Keratinocyte (primary cell): ENCODE measurements around the gene DAPK1. TPM values are rescaled to one million over a fixed set of nuclear protein-coding genes. Genes with fewer than 3 reads are reported as not detected.

Experiments
- DNase-seq: peaks from one replicate; pipeline ENCODE4 v3.0.0-alpha.2; 2011; ENCODE audit warnings: low read depth, missing footprints, low spot score
- FAIRE-seq: peaks from 2 replicates; lab custom pipeline; 2011; peaks lifted over from hg19 to GRCh38; lab: Jason Lieb, UNC
- H2AFZ ChIP-seq: 2 replicates; pipeline ENCODE4 v1.6.0; 2012; ENCODE audit warnings: low read length, control low read depth, inconsistent platforms; ENCODE audit not compliant: control insufficient read depth
- H3K27ac ChIP-seq: 2 replicates; pipeline ENCODE4 v1.5.1; 2011; ENCODE audit warnings: low read length; ENCODE audit not compliant: control insufficient read depth, insufficient read depth
- H3K27me3 ChIP-seq: 3 replicates; pipeline ENCODE4 v1.6.0; 2011; ENCODE audit warnings: low read length; ENCODE audit not compliant: control insufficient read depth, insufficient read depth; ENCODE audit errors: extremely low read depth
- H3K36me3 ChIP-seq, 2 experiments: 2 replicates in 1 of 2; 3 replicates in 1 of 2; pipeline ENCODE4 v1.5.1; 2011; ENCODE audit warnings: low read length in 2 of 2, mild to moderate bottlenecking in 1 of 2; ENCODE audit not compliant: control insufficient read depth in 2 of 2, insufficient read depth in 2 of 2; ENCODE audit errors: extremely low read depth in 1 of 2
- H3K4me1 ChIP-seq: 3 replicates; pipeline ENCODE4 v1.5.1; 2011; ENCODE audit warnings: low read length; ENCODE audit not compliant: control insufficient read depth, insufficient read depth; ENCODE audit errors: extremely low read depth
- H3K4me2 ChIP-seq: 3 replicates; pipeline ENCODE4 v1.6.0; 2011; ENCODE audit warnings: low read depth, low read length; ENCODE audit not compliant: control insufficient read depth, insufficient read depth; ENCODE audit errors: extremely low read depth
- H3K4me3 ChIP-seq, 3 experiments: fragments of 200-600 bp in 1 of 3; sonication (generic) in 1 of 3; 2 replicates in 2 of 3; 3 replicates in 1 of 3; pipeline ENCODE4 v1.5.1; 2011 to 2016; ENCODE audit warnings: low read length in 3 of 3, mild to moderate bottlenecking in 3 of 3, control low read depth in 2 of 3, inconsistent platforms in 1 of 3, low read depth in 1 of 3, mixed read lengths in 1 of 3, mixed run types in 1 of 3, moderate library complexity in 1 of 3; ENCODE audit not compliant: control insufficient read depth in 2 of 3, insufficient read depth in 2 of 3; ENCODE audit errors: extremely low read depth in 1 of 3
- H3K79me2 ChIP-seq: 2 replicates; pipeline ENCODE4 v1.6.0; 2012; ENCODE audit warnings: low read length; ENCODE audit not compliant: control insufficient read depth, insufficient read depth
- H3K9ac ChIP-seq: 3 replicates; pipeline ENCODE4 v1.6.0; 2011; ENCODE audit warnings: low read length; ENCODE audit not compliant: control insufficient read depth, insufficient read depth; ENCODE audit errors: extremely low read depth
- H3K9me1 ChIP-seq: 3 replicates; pipeline ENCODE4 v1.6.0; 2011; ENCODE audit warnings: low read length; ENCODE audit not compliant: control insufficient read depth, insufficient read depth; ENCODE audit errors: extremely low read depth
- H3K9me3 ChIP-seq: 2 replicates; pipeline ENCODE4 v1.5.1; 2012; ENCODE audit warnings: low read depth, low read length; ENCODE audit not compliant: control insufficient read depth
- H4K20me1 ChIP-seq: 3 replicates; pipeline ENCODE4 v1.6.0; 2011; ENCODE audit warnings: low read length; ENCODE audit not compliant: control insufficient read depth, insufficient read depth; ENCODE audit errors: extremely low read depth
- CTCF ChIP-seq, 3 experiments: IDR thresholded peaks in 1 of 3; conservative IDR thresholded peaks in 1 of 3; optimal IDR thresholded peaks in 1 of 3; 2 replicates in 2 of 3; 3 replicates in 1 of 3; pipeline versions ENCODE3 to v1.5.1; 2011; ENCODE audit warnings: low read length in 3 of 3, mild to moderate bottlenecking in 3 of 3, moderate library complexity in 2 of 3, control low read depth in 1 of 3, inconsistent platforms in 1 of 3; ENCODE audit not compliant: insufficient read depth in 2 of 3; ENCODE audit errors: extremely low read depth in 1 of 3
- EZH2 ChIP-seq: IDR thresholded peaks from one replicate; pipeline ENCODE4 v1.6.1; 2012; ENCODE audit warnings: inconsistent platforms, mild to moderate bottlenecking, low read length, moderate library complexity
- dilution Hi-C: fragments of 300-500 bp; cut with MboI; formaldehyde crosslinking; loops from one replicate; pipeline ENCODE4 v1.7.0; 2020; ENCODE audit warnings: low sequenced_read_pairs; ENCODE audit not compliant: extremely low pct_ligation_motif_present
- polyA plus RNA-seq, 5 experiments: library from polyadenylated mRNA; depleted of rRNA in 3 of 5; stranded (reverse) in 3 of 5; stranded (forward) in 1 of 5; unstranded in 1 of 5; fragments of >200 nt; gene quantifications; 1 replicate in 1 of 5; 2 replicates in 3 of 5; 3 replicates in 1 of 5; pipeline versions ENCODE4 v1.2.1 to v1.2.3, GENCODE V29; 2011 to 2012; ENCODE audit warnings: missing spikeins in 2 of 5, low read depth in 1 of 5, low replicate concordance in 1 of 5

The DAPK1 gene
- polyA plus RNA-seq, 1 donor (not counting 4 experiments of a cell fraction or from before 2014, with no cell fraction given): 2.8 TPM

GRCh38 chr9:87602933-87603643 is 105.4 kb downstream of the DAPK1 start:
- dilution Hi-C loops: no loop called here
- no peak for DNase-seq
- FAIRE-seq: no peak

GRCh38 chr9:87603854-87604490 is 106.3 kb downstream of the DAPK1 start:
- FAIRE-seq (no peak), DNase-seq (no peak)
- no peaks in the 10 kb centered on the region for H3K9me3 ChIP-seq
- dilution Hi-C loops: no loop called here
- no peaks in the 10 kb centered on the region for H3K36me3 ChIP-seq
- no peak overlapping the region for H3K27ac ChIP-seq
- peaks cover 5% of the 10 kb centered on the region for H3K27me3 ChIP-seq
- no peak overlapping the region for H3K9ac ChIP-seq
- no peaks in the 10 kb centered on the region for H3K79me2 ChIP-seq
- H3K4me1 ChIP-seq: no peaks in the 10 kb centered on the region
- H3K4me2 ChIP-seq: no peak overlapping the region
- H3K4me3 ChIP-seq: no peak overlapping the region
- H2AFZ ChIP-seq: no peak overlapping the region
- H4K20me1 ChIP-seq: no peaks in the 10 kb centered on the region
- H3K9me1 ChIP-seq: no peaks in the 10 kb centered on the region
- TF ChIP-seq CTCF (optimal IDR thresholded peaks at IDR 0.05 in 1 of 3, IDR thresholded peaks at IDR 0.05 in 1 of 3, conservative IDR thresholded peaks at IDR 0.05 in 1 of 3; ENCODE audit: extremely low read depth in 1 of 3, insufficient read depth in 2 of 3, low read length in 3 of 3) (no peak), EZH2 (no peak)

More at GRCh38 chr9:87602933-87603643, 105.4 kb downstream of the DAPK1 start:
- Histone ChIP-seq H3K79me2 (no peaks in the 10 kb centered on the region), H3K4me3 (no peak overlapping the region), H3K9me1 (no peaks in the 10 kb centered on the region), H2AFZ (no peak overlapping the region), H3K4me2 (no peak overlapping the region), H4K20me1 (no peaks in the 10 kb centered on the region), H3K9me3 (no peaks in the 10 kb centered on the region), H3K27ac (no peak overlapping the region), H3K27me3 (peaks cover 5% of the 10 kb centered on the region), H3K9ac (no peak overlapping the region), H3K36me3 (no peaks in the 10 kb centered on the region), H3K4me1 (no peaks in the 10 kb centered on the region)
- no peak for TF ChIP-seq EZH2
- TF ChIP-seq CTCF (optimal IDR thresholded peaks at IDR 0.05 in 1 of 3, IDR thresholded peaks at IDR 0.05 in 1 of 3, conservative IDR thresholded peaks at IDR 0.05 in 1 of 3; ENCODE audit: extremely low read depth in 1 of 3, insufficient read depth in 2 of 3, low read length in 3 of 3): no peak
